Activated naive CD4-positive, alpha-beta T cell treated with anti-CD3 and anti-CD28 coated beads, Interleukin-2, amount 50 U/mL, for 24 hours (primary cell): ENCODE results near the gene CELA2B.
"Not testable (repeated sequence)": the region's sequence is repeated elsewhere in the genome, so short reads cannot be mapped to it uniquely, and the experiment has no call there.

Source experiments
- H3K27ac Mint-ChIP-seq: one replicate; pipeline ENCODE4 v1.8.0; 2021; ENCODE audit warnings: mild to moderate bottlenecking, mixed read lengths
- H3K27me3 Mint-ChIP-seq: one replicate; pipeline ENCODE4 v1.8.0; 2021; ENCODE audit warnings: mixed read lengths
- H3K36me3 Mint-ChIP-seq: one replicate; pipeline ENCODE4 v1.8.0; 2021; ENCODE audit warnings: mixed read lengths
- H3K4me1 Mint-ChIP-seq: one replicate; pipeline ENCODE4 v1.8.0; 2021; ENCODE audit warnings: mixed read lengths
- H3K4me3 Mint-ChIP-seq: one replicate; pipeline ENCODE4 v1.8.0; 2021; ENCODE audit warnings: mild to moderate bottlenecking, mixed read lengths
- H3K9me3 Mint-ChIP-seq: one replicate; pipeline ENCODE4 v1.8.0; 2021; ENCODE audit warnings: mixed read lengths

Gene CELA2B

DNA sequence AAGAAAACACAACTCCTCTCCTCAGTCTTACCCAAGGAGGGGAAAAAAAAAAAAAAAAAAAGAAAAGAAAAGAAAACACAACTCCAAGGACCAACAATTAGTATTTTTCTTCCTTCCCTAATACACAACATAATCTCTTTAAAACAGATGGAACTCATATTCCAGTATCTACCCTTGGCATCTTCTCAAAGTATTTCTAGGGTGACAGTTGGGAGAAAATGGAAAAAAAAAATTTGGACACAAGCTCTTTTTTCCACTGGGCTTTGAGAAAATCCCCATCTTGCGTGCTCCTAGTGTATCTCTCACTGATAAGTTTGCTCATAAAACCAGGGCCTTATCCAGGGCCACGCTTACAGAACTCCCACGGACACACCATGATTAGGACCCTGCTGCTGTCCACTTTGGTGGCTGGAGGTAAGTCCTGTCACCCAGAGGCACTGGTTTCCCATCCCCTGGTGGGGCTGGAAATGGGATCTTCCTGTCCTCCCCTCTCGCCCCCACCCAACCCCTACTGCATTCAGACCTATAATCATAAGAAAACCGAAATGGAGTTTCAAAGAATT lies at the start of gene CELA2B:
CELA2B (plus strand) TSS at position 353 of the 563 bp plus-strand sequence; CDS start at position 375, 22 bp downstream.
- Mint-ChIP-seq H3K4me1 (no peaks in the 10 kb centered on the region), H3K27ac (no peak within 1 kb of the TSS), H3K4me3 (no peak within 1 kb of the TSS), H3K27me3 (no peaks in the 10 kb centered on the region), H3K9me3 (no peaks in the 10 kb centered on the region), H3K36me3 (no peaks in the 10 kb centered on the region)

- H3K27ac Mint-ChIP-seq = peak overlapping the region; percentile 69
- H3K27me3 Mint-ChIP-seq = no peaks in the 10 kb centered on the region
- H3K36me3 Mint-ChIP-seq = no peaks in the 10 kb centered on the region
- peaks cover 5% of the 10 kb centered on the region for H3K4me1 Mint-ChIP-seq
- no peaks in the 10 kb centered on the region for H3K9me3 Mint-ChIP-seq
- no peak overlapping the region for H3K4me3 Mint-ChIP-seq
These were observed 49.2 kb upstream of the CELA2B start for GRCh38 chr1:15426492-15427279.

DNA sequence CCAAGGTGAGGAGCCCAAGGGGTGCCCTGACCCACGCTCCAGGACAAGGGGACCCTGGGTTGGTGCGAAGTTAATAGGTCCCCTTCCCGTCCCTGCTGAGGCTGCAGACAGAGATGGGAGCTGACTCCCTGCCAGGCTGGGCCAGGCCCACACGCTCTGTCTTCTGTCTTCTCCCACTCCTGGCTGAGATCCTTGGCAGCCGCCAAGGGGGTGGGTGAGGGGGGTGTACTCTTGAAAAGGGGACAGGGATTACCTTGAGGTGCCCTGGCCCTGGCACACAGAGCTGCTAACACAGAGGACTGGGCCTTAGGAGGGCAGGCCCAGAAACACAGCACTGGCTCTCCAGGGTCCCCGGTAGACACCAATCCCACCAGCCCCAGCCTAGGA lies 48.6 kb upstream of the CELA2B start:
- H3K36me3 Mint-ChIP-seq = no peaks in the 10 kb centered on the region

DNA sequence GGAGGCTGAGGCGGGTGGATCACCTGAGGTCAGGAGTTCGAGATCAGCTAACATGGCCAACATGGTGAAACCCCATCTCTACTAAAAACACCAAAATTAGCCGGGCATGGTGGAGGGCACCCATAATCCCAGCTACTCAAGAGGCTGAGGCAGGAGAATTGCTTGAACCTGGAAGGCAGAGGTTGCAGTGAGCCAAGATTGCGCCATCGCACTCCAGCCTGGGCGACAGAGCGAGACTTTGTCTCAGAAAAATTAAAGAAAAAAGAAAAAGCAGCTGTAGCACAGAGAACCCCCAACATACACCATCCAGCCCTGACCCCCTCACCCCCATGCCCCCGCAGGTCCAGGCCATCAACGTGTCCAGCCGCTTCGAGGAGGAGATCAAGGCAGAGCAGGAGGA lies 47.7 kb upstream of the CELA2B start:
- H3K36me3 Mint-ChIP-seq, H3K4me1 Mint-ChIP-seq, H3K27ac Mint-ChIP-seq, H3K27me3 Mint-ChIP-seq, H3K4me3 Mint-ChIP-seq, H3K9me3 Mint-ChIP-seq: not testable (repeated sequence)

More for the DNA sequence above, 48.6 kb upstream of the CELA2B start:
- H3K27ac Mint-ChIP-seq = no peak overlapping the region
- H3K9me3 Mint-ChIP-seq = no peaks in the 10 kb centered on the region
- H3K4me3 Mint-ChIP-seq = no peak overlapping the region
- peaks cover 4% of the 10 kb centered on the region for H3K4me1 Mint-ChIP-seq
- H3K27me3 Mint-ChIP-seq = no peaks in the 10 kb centered on the region

DNA sequence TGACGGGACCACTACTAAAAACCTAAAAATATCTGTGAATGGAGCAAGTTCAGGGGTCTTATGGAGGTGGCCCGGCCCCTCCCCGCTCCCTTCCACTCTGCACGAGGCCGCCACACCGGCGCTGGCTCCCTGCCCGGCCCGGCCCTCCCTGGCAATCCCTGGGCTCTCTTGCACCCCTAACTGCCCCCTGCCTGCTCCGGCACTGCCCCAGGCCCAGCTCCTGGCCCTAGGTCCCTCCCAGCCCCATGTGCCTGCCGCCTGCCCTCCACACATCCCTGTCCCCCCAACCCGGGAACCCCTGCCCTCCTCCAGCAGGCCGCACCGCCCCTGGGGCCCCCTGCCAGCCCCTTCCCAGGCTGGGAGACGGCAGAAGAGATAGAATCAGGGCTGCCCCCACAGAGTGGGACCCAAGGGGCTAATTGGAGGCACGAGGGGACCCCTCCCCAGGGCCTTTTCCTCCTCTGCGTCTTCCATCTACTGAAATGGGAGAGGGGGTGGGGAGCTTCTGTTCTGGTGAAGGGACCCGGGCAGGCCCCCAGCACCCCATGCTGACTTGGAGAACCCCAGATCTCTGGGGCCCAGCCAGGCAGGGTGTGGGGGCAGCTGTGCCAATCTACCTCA lies 47.0 kb upstream of the CELA2B start:
- Mint-ChIP-seq H3K27ac (no peak overlapping the region), H3K4me3 (no peak overlapping the region), H3K9me3 (no peaks in the 10 kb centered on the region), H3K4me1 (peaks cover 4% of the 10 kb centered on the region), H3K36me3 (no peaks in the 10 kb centered on the region), H3K27me3 (no peaks in the 10 kb centered on the region)

DNA sequence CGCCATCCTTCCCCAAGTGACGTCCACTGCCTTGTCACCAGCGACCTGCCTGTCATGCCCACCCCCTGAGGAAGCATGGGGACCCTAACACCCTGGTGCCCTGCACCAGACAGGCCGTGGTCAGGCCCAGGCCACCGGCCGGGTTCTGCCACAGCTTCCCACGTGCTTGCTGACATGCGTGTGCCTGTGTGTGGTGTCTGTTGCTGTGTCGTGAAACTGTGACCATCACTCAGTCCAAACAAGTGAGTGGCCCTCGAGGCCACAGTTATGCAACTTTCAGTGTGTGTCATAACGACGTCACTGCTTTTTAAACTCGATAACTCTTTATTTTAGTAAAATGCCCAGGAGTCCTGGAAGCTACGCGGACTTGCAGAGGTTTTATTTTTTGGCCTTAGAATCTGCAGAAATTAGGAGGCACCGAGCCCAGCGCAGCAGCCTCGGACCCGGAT lies 46.2 kb upstream of the CELA2B start:
- no peaks in the 10 kb centered on the region for H3K9me3 Mint-ChIP-seq
- no peak overlapping the region for H3K27ac Mint-ChIP-seq
- H3K36me3 Mint-ChIP-seq = no peaks in the 10 kb centered on the region
- H3K27me3 Mint-ChIP-seq = no peaks in the 10 kb centered on the region
- H3K4me3 Mint-ChIP-seq = no peak overlapping the region
- H3K4me1 Mint-ChIP-seq = peaks cover under 1% of the 10 kb centered on the region

DNA sequence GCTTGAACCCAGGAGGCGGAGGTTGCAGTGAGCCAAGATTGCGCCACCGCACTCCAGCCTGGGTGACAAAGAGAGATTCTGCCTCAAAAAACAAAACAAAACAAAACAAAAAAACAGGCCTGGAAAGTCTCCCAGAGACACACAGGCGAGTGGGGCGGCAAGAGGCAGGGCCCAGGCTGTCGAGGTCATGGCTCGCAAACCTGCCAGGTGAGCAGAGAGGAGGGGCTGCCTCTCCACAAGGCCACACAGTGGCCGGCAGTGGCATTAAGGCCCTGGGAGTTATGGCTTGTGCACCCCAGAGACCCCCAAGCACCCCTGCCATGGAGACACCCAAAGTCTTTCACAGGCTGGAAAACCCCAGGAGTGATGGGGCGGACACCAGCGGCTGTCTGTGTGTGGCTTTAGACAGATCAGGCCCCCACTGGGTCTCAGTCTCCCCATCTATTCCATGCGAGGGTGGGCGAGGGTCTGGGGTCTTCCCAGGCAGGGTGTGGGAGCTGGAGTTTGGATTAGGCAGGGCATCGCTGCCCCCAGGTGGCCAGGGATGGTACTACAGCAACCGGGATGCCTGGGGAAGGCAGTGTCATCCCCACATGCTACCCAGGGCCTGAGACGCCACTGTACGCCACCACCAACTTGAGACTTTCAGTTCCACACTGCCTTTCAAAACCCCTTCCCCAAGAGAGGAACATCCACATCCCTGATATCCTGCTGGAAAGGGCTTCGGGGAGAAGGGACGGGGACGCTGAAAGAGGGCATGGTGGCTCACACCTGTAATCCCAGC lies 44.9 kb upstream of the CELA2B start:
- H3K9me3 Mint-ChIP-seq = no peaks in the 10 kb centered on the region
- no peaks in the 10 kb centered on the region for H3K27me3 Mint-ChIP-seq
- no peak overlapping the region for H3K27ac Mint-ChIP-seq
- H3K4me3 Mint-ChIP-seq = no peak overlapping the region
- H3K4me1 Mint-ChIP-seq = no peaks in the 10 kb centered on the region
- H3K36me3 Mint-ChIP-seq = no peaks in the 10 kb centered on the region

DNA sequence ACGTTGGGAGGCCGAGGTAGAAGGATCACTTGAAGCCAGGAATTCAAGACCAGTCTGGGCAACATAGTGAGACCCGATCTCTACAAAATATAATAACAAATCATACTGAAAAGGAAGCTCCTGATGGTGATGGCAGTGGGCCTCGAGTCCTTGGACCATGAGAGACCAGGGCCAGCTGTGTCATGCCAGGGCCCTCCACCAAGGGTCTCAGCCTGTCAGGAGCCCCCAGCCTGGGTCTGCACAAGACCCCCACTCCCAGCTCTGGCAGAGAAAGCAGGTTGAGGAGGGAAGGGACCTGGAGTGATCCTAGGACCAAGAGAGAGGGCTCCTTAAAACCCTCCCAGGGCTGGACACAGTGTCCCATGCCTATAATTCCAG lies 44.3 kb upstream of the CELA2B start:
- Mint-ChIP-seq H3K36me3 (no peaks in the 10 kb centered on the region), H3K27ac (no peak overlapping the region), H3K4me3 (no peak overlapping the region), H3K4me1 (no peaks in the 10 kb centered on the region), H3K27me3 (no peaks in the 10 kb centered on the region), H3K9me3 (no peaks in the 10 kb centered on the region)

- Mint-ChIP-seq H3K4me3 (no peak overlapping the region), H3K27me3 (no peaks in the 10 kb centered on the region), H3K9me3 (no peaks in the 10 kb centered on the region), H3K4me1 (no peaks in the 10 kb centered on the region), H3K36me3 (no peaks in the 10 kb centered on the region), H3K27ac (no peak overlapping the region)
These were observed 43.6 kb upstream of the CELA2B start for GRCh38 chr1:15432324-15432723.

DNA sequence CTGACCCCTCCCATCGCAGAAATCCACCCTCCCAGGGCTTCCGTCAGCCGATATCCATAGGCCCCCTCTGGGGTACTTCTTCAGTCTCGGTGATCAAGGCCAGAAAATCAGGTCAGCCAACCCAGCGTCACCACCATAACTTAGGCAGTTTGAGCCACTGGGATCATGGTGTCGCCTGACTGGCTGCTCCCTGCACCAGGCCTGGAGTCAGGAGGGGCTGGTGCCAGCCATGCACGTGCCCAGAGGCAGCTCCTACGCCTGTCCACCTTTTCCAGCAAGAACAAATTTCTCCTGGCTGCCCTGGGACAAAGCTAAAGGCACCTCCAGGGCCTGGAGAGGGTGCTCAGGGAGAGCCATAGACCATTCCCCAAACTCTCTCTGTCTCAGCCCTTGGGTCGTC lies 42.4 kb upstream of the CELA2B start:
- no peaks in the 10 kb centered on the region for H3K4me1 Mint-ChIP-seq
- H3K4me3 Mint-ChIP-seq = no peak overlapping the region
- no peaks in the 10 kb centered on the region for H3K9me3 Mint-ChIP-seq
- no peaks in the 10 kb centered on the region for H3K27me3 Mint-ChIP-seq
- H3K27ac Mint-ChIP-seq = no peak overlapping the region
- H3K36me3 Mint-ChIP-seq = no peaks in the 10 kb centered on the region

- not testable (repeated sequence) for H3K27me3 Mint-ChIP-seq, H3K27ac Mint-ChIP-seq, H3K9me3 Mint-ChIP-seq, H3K4me1 Mint-ChIP-seq, H3K4me3 Mint-ChIP-seq, H3K36me3 Mint-ChIP-seq
These were observed 41.2 kb upstream of the CELA2B start for GRCh38 chr1:15434739-15435138.

GRCh38 chr1:15435239-15436077 lies 40.4 kb upstream of the CELA2B start:
- H3K9me3 Mint-ChIP-seq = no peaks in the 10 kb centered on the region
- peak overlapping the region; percentile 14 for H3K27ac Mint-ChIP-seq

GRCh38 chr1:15436881-15437442 lies 38.9 kb upstream of the CELA2B start:
- H3K36me3 Mint-ChIP-seq = no peaks in the 10 kb centered on the region
- H3K9me3 Mint-ChIP-seq = no peaks in the 10 kb centered on the region
- H3K27me3 Mint-ChIP-seq = no peaks in the 10 kb centered on the region
- no peak overlapping the region for H3K4me3 Mint-ChIP-seq
- H3K4me1 Mint-ChIP-seq = no peaks in the 10 kb centered on the region
- H3K27ac Mint-ChIP-seq = no peak overlapping the region

More at GRCh38 chr1:15435239-15436077, 40.4 kb upstream of the CELA2B start:
- H3K4me3 Mint-ChIP-seq = no peak overlapping the region
- no peaks in the 10 kb centered on the region for H3K36me3 Mint-ChIP-seq
- H3K27me3 Mint-ChIP-seq = no peaks in the 10 kb centered on the region
- H3K4me1 Mint-ChIP-seq = no peaks in the 10 kb centered on the region

DNA sequence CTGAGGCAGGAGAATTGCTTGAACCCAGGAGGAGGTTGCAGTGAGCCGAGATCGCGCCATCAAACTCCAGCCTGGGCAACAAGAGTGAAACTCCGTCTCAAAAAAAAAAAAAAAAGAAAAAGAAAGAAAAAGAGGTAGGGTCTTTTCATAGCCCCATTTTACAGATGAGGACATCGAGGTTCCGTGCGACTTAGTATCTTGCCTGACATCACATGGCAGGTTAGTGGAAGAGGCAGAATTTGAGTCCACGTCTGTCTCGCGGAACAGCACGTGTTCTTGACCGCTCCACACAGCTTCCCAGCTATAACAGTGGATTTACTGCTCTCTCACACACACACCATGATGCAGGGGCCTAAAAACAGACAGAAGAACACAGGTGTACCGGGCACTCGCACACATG lies 36.6 kb upstream of the CELA2B start:
- Mint-ChIP-seq H3K9me3 (no peaks in the 10 kb centered on the region), H3K27ac (no peak overlapping the region), H3K36me3 (no peaks in the 10 kb centered on the region), H3K4me3 (no peak overlapping the region), H3K27me3 (no peaks in the 10 kb centered on the region), H3K4me1 (no peaks in the 10 kb centered on the region)

DNA sequence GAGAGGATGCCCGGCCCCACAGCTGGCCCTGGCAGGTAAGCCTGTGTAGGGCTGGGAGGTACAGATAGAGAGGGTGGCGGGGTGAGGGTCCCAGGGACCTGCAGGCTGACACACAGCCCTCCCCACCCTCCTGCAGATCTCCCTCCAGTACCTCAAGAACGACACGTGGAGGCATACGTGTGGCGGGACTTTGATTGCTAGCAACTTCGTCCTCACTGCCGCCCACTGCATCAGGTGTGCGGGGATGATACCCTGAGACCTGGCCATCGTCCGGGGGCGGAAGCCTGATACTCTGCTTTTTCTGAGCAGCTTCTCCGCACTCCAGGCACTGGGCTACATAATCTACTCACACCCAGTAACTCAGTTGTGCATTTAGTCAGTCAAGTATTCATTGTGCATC lies 35.5 kb upstream of the CELA2B start:
- no peaks in the 10 kb centered on the region for H3K9me3 Mint-ChIP-seq
- H3K36me3 Mint-ChIP-seq = no peaks in the 10 kb centered on the region
- no peaks in the 10 kb centered on the region for H3K27me3 Mint-ChIP-seq
- no peak overlapping the region for H3K4me3 Mint-ChIP-seq
- H3K27ac Mint-ChIP-seq = no peak overlapping the region
- H3K4me1 Mint-ChIP-seq = no peaks in the 10 kb centered on the region
